ENCODE results near the gene POLA1.

DNA sequence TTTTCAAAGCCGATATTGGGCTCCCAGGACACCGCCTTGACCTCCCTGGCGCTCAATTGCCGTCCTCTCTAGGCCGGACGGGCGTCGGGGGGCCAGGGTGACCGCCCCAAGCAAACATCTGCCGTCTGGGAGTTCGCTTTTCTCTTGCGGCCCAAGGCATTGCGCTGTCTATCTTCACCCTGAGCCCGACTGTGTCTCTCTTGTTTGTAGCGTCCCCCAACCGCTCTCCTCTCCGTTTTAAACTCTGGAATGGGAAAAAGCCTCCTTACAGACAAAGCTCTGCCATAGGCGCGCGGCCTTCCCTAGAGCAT is 322.6 kb downstream of the POLA1 start:
- TF ChIP-seq, protein P1, sequence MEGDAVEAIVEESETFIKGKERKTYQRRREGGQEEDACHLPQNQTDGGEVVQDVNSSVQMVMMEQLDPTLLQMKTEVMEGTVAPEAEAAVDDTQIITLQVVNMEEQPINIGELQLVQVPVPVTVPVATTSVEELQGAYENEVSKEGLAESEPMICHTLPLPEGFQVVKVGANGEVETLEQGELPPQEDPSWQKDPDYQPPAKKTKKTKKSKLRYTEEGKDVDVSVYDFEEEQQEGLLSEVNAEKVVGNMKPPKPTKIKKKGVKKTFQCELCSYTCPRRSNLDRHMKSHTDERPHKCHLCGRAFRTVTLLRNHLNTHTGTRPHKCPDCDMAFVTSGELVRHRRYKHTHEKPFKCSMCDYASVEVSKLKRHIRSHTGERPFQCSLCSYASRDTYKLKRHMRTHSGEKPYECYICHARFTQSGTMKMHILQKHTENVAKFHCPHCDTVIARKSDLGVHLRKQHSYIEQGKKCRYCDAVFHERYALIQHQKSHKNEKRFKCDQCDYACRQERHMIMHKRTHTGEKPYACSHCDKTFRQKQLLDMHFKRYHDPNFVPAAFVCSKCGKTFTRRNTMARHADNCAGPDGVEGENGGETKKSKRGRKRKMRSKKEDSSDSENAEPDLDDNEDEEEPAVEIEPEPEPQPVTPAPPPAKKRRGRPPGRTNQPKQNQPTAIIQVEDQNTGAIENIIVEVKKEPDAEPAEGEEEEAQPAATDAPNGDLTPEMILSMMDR (conservative IDR thresholded peaks at IDR 0.05): no peak
- no peak for TF ChIP-seq ZFX (IDR thresholded peaks at IDR 0.05)

All from C4-2B (cell line).